HEK293 (cell line): ENCODE results near the gene CDC42EP5.
A peak's percentile ranks its signal among the peaks of the same experiment; 100 is the strongest.

Source experiments
- CTCF ChIA-PET: fragments of 350-600 bp; formaldehyde crosslinking; extraction: SDS; loops from one replicate; lab custom pipeline; 2021; ENCODE audit warnings: antibody characterized with exemption; lab: Yijun Ruan, JAX
- POLR2A ChIA-PET: fragments of 300-600 bp; formaldehyde crosslinking; extraction: SDS; loops from one replicate; lab custom pipeline; 2020; ENCODE audit warnings: antibody characterized with exemption, inconsistent platforms; lab: Yijun Ruan, JAX
- H3K27ac ChIP-seq: fragments of 200-500 bp; sonication (Bioruptor generic); 2 replicates; pipeline ENCODE4 v1.5.1; 2014; ENCODE audit warnings: low read depth, low read length, control low read depth, inconsistent platforms; ENCODE audit errors: extremely low read depth
- H3K36me3 ChIP-seq, 2 experiments: fragments of 200-500 bp in 1 of 2; sonication (Bioruptor generic) in 1 of 2; 1 replicate in 1 of 2; 2 replicates in 1 of 2; pipeline ENCODE4 v1.5.1; 2014 to 2017; ENCODE audit warnings: inconsistent platforms in 2 of 2, low read length in 2 of 2; ENCODE audit not compliant: control insufficient read depth in 2 of 2, insufficient read depth in 1 of 2
- H3K4me1 ChIP-seq: fragments of 200-500 bp; sonication (Bioruptor generic); 2 replicates; pipeline ENCODE4 v1.5.1; 2014; ENCODE audit warnings: mild to moderate bottlenecking, low read length, inconsistent platforms; ENCODE audit not compliant: control insufficient read depth, insufficient read depth
- H3K4me3 ChIP-seq: 2 replicates; pipeline ENCODE4 v1.5.1; 2011; ENCODE audit warnings: low read depth, mild to moderate bottlenecking, control low read depth, low read length, moderate library complexity
- H3K9me3 ChIP-seq: fragments of 200-500 bp; sonication (Bioruptor generic); 2 replicates; pipeline ENCODE4 v1.5.1; 2014; ENCODE audit warnings: low read depth, low read length, inconsistent platforms; ENCODE audit not compliant: control insufficient read depth, insufficient read depth
- EGR2 ChIP-seq: fragments of 450-650 bp; formaldehyde crosslinking; IDR thresholded peaks from 2 replicates; pipeline ENCODE4 v1.5.1; 2016; ENCODE audit warnings: low read depth, missing biosample characterization, missing genetic modification characterization
- GLIS1 ChIP-seq: fragments of 450-650 bp; formaldehyde crosslinking; IDR thresholded peaks from 2 replicates; pipeline ENCODE4 v1.5.1; 2016; ENCODE audit warnings: missing biosample characterization, missing genetic modification characterization
- GLIS2 ChIP-seq: fragments of 450-650 bp; formaldehyde crosslinking; IDR thresholded peaks from 2 replicates; pipeline ENCODE4 v1.5.1; 2016; ENCODE audit warnings: missing biosample characterization, missing genetic modification characterization
- ZFP41 ChIP-seq: fragments of 450-650 bp; formaldehyde crosslinking; IDR thresholded peaks from 2 replicates; pipeline ENCODE4 v1.5.1; 2016; ENCODE audit warnings: missing biosample characterization, missing genetic modification characterization, borderline replicate concordance
- ZIC2 ChIP-seq: fragments of 450-650 bp; formaldehyde crosslinking; IDR thresholded peaks from 2 replicates; pipeline ENCODE4 v1.5.1; 2016; ENCODE audit warnings: missing biosample characterization, missing genetic modification characterization
- ZNF10 ChIP-seq: fragments of 450-650 bp; formaldehyde crosslinking; IDR thresholded peaks from 2 replicates; pipeline ENCODE4 v1.5.1; 2017; ENCODE audit warnings: missing biosample characterization, missing genetic modification characterization
- ZNF274 ChIP-seq, 2 experiments: fragments of 200-500 bp in 1 of 2; fragments of 450-650 bp in 1 of 2; sonication (Bioruptor generic) in 1 of 2; formaldehyde crosslinking in 1 of 2; IDR thresholded peaks; 2 replicates each; pipeline versions ENCODE4 v1.5.1 to v1.6.1; 2014 to 2016; ENCODE audit warnings: borderline replicate concordance in 1 of 2, inconsistent platforms in 1 of 2, low read length in 1 of 2, missing biosample characterization in 1 of 2, missing genetic modification characterization in 1 of 2
- ZNF529 ChIP-seq: fragments of 450-650 bp; formaldehyde crosslinking; IDR thresholded peaks from 2 replicates; pipeline ENCODE4 v1.5.1; 2017; ENCODE audit warnings: missing genetic modification characterization, missing biosample characterization; ENCODE audit not compliant: insufficient replicate concordance
- ZNF561 ChIP-seq: fragments of 450-650 bp; IDR thresholded peaks from 2 replicates; pipeline ENCODE4 v1.5.1; 2018; ENCODE audit warnings: missing biosample characterization, missing genetic modification characterization, borderline replicate concordance
- ZNF623 ChIP-seq: fragments of 450-650 bp; formaldehyde crosslinking; IDR thresholded peaks from 2 replicates; pipeline ENCODE4 v1.5.1; 2016; ENCODE audit warnings: missing biosample characterization, missing genetic modification characterization
- ZNF658 ChIP-seq: fragments of 450-650 bp; formaldehyde crosslinking; IDR thresholded peaks from 2 replicates; pipeline ENCODE4; 2016; ENCODE audit warnings: missing biosample characterization, missing genetic modification characterization
- ZNF664 ChIP-seq: fragments of 450-650 bp; formaldehyde crosslinking; IDR thresholded peaks from 2 replicates; pipeline ENCODE4 v1.5.1; 2016; ENCODE audit warnings: missing biosample characterization, missing genetic modification characterization
- ZNF830 ChIP-seq: fragments of 450-650 bp; IDR thresholded peaks from 2 replicates; pipeline ENCODE4 v1.5.0; 2018; ENCODE audit warnings: missing biosample characterization, missing genetic modification characterization, low read depth, mild to moderate bottlenecking, moderate library complexity
- TF ChIP-seq, protein P1 (sequence below): fragments of 450-650 bp; formaldehyde crosslinking; IDR thresholded peaks from 2 replicates; pipeline ENCODE4 v1.5.1; 2016; ENCODE audit warnings: missing biosample characterization, missing genetic modification characterization
- TF ChIP-seq, protein P2 (sequence below): fragments of 450-650 bp; formaldehyde crosslinking; IDR thresholded peaks from 2 replicates; pipeline ENCODE4 v1.5.1; 2016; ENCODE audit warnings: missing biosample characterization, missing genetic modification characterization
- TF ChIP-seq, protein P3 (sequence below): fragments of 450-650 bp; formaldehyde crosslinking; IDR thresholded peaks from 2 replicates; pipeline ENCODE4 v1.5.1; 2016; ENCODE audit warnings: missing biosample characterization, missing genetic modification characterization
- TF ChIP-seq, protein P4 (sequence below): fragments of 450-650 bp; formaldehyde crosslinking; IDR thresholded peaks from 2 replicates; pipeline ENCODE4 v1.5.1; 2016; ENCODE audit warnings: missing biosample characterization, missing genetic modification characterization

Gene CDC42EP5

DNA sequence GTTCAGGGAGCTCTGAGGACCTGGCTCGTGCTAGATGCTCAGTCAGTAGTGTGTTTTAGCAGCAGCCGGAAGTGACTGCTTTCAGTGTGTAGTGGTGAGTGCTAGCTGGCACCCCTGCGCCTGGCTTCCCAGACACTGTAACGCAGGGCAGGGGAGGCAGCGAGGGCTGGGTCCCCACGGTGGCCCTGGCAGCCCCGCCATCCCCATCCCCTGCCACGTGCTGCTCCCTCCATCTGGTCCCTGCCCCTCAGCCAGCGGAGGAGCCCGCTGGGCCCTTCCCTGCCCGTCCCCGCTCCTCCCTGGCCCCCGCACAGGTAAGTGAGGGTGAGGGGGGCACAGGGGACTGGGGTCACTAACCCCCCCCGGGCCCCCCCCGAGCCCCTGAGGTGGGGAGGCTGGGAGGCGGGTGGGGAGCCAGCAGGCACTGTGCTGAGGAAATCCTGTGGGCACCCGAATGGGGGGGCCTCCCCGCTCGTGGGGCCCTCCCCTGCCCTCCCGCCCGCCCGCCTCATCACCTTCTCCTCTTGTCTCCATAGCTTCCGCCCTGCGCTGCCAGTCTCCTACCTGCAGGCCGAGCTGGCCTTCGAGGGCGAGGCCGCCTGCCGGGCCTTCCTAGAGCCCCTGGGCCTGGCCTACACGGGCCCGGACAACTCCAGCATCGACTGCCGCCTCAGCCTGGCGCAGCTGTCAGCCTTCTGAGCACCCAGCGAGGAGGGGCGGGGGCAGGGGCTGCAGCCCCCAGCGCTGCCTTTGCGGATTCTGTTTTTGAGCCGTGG is 12.7 kb downstream of the CDC42EP5 start (continued):
- TF ChIP-seq, protein P1, sequence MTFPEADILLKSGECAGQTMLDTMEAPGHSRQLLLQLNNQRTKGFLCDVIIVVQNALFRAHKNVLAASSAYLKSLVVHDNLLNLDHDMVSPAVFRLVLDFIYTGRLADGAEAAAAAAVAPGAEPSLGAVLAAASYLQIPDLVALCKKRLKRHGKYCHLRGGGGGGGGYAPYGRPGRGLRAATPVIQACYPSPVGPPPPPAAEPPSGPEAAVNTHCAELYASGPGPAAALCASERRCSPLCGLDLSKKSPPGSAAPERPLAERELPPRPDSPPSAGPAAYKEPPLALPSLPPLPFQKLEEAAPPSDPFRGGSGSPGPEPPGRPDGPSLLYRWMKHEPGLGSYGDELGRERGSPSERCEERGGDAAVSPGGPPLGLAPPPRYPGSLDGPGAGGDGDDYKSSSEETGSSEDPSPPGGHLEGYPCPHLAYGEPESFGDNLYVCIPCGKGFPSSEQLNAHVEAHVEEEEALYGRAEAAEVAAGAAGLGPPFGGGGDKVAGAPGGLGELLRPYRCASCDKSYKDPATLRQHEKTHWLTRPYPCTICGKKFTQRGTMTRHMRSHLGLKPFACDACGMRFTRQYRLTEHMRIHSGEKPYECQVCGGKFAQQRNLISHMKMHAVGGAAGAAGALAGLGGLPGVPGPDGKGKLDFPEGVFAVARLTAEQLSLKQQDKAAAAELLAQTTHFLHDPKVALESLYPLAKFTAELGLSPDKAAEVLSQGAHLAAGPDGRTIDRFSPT (tag by site-specific recombination): 0 out of 2 replicates have a peak, but pooled peaks have one; percentile 20

DNA sequence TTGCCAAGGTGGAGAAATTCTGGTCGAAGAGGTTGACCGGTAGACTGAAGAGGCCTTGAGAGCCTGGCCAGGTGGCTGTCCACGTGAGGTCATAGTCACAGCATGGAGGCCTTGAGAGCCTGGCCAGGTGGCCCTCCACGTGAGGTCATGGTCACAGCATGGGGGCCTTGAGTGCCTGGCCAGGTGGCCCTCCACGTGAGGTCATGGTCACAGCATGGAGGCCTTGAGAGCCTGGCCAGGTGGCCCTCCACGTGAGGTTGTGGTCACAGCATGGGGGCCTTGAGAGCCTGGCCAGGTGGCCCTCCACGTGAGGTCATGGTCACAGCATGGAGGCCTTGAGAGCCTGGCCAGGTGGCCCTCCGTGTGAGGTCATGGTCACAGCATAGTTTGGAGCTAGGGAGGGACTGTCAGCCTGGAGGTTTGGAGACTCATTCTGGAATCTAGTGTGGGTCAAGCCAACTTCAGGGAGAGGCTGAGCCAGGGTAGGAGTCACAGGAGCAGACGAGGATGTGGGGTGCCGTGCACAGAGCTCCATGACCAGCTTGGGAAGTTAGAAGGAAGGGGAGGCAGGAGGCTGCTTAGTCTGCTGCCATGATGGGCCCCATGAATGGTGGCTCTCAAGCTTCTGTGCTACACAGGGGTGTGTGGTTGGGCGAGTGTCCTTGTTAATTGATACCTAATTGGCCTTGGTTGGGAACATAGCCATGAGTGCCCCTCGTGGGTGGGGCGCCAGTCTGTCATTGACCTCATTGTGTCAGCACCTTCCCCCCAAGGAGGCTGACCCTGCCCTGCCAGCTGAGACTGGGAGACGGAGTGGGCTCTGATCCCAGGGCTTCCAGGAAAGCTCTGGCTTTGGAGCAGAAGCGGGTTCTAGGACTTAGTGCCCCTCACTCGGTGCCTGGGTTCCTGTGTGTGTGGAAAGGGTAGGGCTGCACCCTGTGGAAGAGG is 13.5 kb downstream of the CDC42EP5 start:
- Histone ChIP-seq H3K36me3 (peaks cover 31 to 78% of the 10 kb centered on the region in 2 experiments), H3K4me1 (peaks cover 5% of the 10 kb centered on the region; the same call in 1 of the 2 replicates), H3K9me3 (no peaks in the 10 kb centered on the region), H3K4me3 (no peak overlapping the region), H3K27ac (no peak overlapping the region)
- POLR2A ChIA-PET: interaction anchor here (0.8 to 6.8 kb wide), 3 partner anchors 10 to 81 kb away, joined by 3 to 64 read pairs (median 3); partner anchors contain the start of gene LENG8
- CTCF ChIA-PET: interaction anchor here (0.7 to 1.7 kb wide), 2 partner anchors 14 to 20 kb away, joined by 3 to 4 read pairs; partner anchors contain the start of gene CDC42EP5
- TF ChIP-seq ZNF10 (no peak), ZFP41 (tag by site-specific recombination) (no peak), GLIS2 (tag by site-specific recombination) (peak; percentile 55), ZNF561 (no peak), ZIC2 (tag by site-specific recombination) (peak; percentile 98), EGR2 (tag by site-specific recombination) (no peak), ZNF623 (no peak), ZNF274 (IDR thresholded peaks at IDR 0.05; ENCODE audit: low read length) (no peak), ZNF274 (tag by site-specific recombination; IDR thresholded peaks at IDR 0.05; ENCODE audit: borderline replicate concordance) (no peak), ZNF830 (no peak), ZNF664 (tag by site-specific recombination) (no peak), GLIS1 (tag by site-specific recombination) (peak; percentile 97), ZNF529 (no peak), ZNF658 (tag by site-specific recombination) (no peak)
- TF ChIP-seq, protein P2, sequence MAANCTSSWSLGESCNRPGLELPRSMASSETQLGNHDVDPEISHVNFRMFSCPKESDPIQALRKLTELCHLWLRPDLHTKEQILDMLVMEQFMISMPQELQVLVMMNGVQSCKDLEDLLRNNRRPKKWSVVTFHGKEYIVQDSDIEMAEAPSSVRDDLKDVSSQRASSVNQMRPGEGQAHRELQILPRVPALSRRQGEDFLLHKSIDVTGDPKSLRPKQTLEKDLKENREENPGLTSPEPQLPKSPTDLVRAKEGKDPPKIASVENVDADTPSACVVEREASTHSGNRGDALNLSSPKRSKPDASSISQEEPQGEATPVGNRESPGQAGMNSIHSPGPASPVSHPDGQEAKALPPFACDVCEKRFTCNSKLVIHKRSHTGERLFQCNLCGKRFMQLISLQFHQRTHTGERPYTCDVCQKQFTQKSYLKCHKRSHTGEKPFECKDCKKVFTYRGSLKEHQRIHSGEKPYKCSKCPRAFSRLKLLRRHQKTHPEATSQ: no peak
- TF ChIP-seq, protein P3, sequence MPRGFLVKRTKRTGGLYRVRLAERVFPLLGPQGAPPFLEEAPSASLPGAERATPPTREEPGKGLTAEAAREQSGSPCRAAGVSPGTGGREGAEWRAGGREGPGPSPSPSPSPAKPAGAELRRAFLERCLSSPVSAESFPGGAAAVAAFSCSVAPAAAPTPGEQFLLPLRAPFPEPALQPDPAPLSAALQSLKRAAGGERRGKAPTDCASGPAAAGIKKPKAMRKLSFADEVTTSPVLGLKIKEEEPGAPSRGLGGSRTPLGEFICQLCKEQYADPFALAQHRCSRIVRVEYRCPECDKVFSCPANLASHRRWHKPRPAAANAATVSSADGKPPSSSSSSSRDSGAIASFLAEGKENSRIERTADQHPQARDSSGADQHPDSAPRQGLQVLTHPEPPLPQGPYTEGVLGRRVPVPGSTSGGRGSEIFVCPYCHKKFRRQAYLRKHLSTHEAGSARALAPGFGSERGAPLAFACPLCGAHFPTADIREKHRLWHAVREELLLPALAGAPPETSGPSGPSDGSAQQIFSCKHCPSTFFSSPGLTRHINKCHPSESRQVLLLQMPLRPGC: no peak
- TF ChIP-seq, protein P4, sequence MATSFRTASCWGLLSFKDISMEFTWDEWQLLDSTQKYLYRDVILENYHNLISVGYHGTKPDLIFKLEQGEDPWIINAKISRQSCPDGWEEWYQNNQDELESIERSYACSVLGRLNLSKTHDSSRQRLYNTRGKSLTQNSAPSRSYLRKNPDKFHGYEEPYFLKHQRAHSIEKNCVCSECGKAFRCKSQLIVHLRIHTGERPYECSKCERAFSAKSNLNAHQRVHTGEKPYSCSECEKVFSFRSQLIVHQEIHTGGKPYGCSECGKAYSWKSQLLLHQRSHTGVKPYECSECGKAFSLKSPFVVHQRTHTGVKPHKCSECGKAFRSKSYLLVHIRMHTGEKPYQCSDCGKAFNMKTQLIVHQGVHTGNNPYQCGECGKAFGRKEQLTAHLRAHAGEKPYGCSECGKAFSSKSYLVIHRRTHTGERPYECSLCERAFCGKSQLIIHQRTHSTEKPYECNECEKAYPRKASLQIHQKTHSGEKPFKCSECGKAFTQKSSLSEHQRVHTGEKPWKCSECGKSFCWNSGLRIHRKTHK (tag by site-specific recombination): no peak
